Activated naive CD4-positive, alpha-beta T cell treated with anti-CD3 and anti-CD28 coated beads, Interleukin-2, amount 10 ng/mL, durations not matched to agents 7 days and 5 days (primary cell): ENCODE measurements around the gene GALNT2.

ENCODE experiments used
- CTCF ChIA-PET: fragments of 350-600 bp; sonication (Branson Sonifier 250); formaldehyde crosslinking; loops from one replicate; lab custom pipeline; 2021; ENCODE audit warnings: antibody characterized with exemption; lab: Charles Lee
- DNase-seq: peaks from one replicate; pipeline ENCODE4 v3.0.0-alpha.2; 2020
- H3K27ac Mint-ChIP-seq: one replicate; pipeline ENCODE4 v1.8.0; 2021; ENCODE audit warnings: mild to moderate bottlenecking, moderate library complexity, mixed read lengths
- H3K27me3 Mint-ChIP-seq: one replicate; pipeline ENCODE4 v1.8.0; 2021; ENCODE audit warnings: mild to moderate bottlenecking, mixed read lengths
- H3K36me3 Mint-ChIP-seq: one replicate; pipeline ENCODE4 v1.8.0; 2021; ENCODE audit warnings: mixed read lengths
- H3K4me1 Mint-ChIP-seq: one replicate; pipeline ENCODE4 v1.8.0; 2021; ENCODE audit warnings: mixed read lengths
- H3K4me3 Mint-ChIP-seq: one replicate; pipeline ENCODE4 v1.8.0; 2021; ENCODE audit warnings: mild to moderate bottlenecking, moderate library complexity, mixed read lengths
- H3K9me3 Mint-ChIP-seq: one replicate; pipeline ENCODE4 v1.8.0; 2021; ENCODE audit warnings: mixed read lengths

Gene GALNT2

DNA sequence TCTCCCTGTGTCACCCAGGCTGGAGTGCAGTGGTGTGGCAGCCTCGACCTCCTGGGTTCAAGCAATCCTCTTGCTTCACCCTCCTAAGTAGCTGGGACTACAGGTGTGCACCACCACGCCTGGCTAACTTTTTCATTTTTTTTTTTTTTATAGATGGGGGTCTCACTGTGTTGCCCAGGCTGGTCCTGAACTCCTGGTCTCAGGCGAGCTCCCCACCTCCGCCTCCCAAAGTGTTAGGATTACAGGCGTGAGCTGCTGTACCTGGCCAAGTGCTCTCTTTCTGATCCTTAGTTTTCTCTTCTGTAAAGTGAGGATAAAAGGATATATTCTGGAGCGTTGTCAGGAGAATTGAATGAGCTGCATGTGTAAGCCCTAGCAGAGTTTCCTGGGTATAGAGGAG, 68.7 kb downstream of the GALNT2 start:
- H3K4me1 Mint-ChIP-seq: peaks cover 34% of the 10 kb centered on the region
- CTCF ChIA-PET: no interaction called here
- no peaks in the 10 kb centered on the region for H3K27me3 Mint-ChIP-seq
- no peak for DNase-seq
- H3K4me3 Mint-ChIP-seq: no peak overlapping the region
- H3K9me3 Mint-ChIP-seq: no peaks in the 10 kb centered on the region
- no peaks in the 10 kb centered on the region for H3K36me3 Mint-ChIP-seq
- no peak overlapping the region for H3K27ac Mint-ChIP-seq

GRCh38 chr1:230136453-230137336, 69.7 kb downstream of the GALNT2 start:
- no peak for DNase-seq
- no peak overlapping the region for H3K4me3 Mint-ChIP-seq
- CTCF ChIA-PET: interaction anchor here (2.0 kb wide), 1 partner anchor 32 kb away, joined by 5 read pairs; no protein-coding TSS in a partner anchor
- no peaks in the 10 kb centered on the region for H3K27me3 Mint-ChIP-seq
- peak overlapping the region; percentile 42 for H3K27ac Mint-ChIP-seq
- peaks cover 44% of the 10 kb centered on the region for H3K4me1 Mint-ChIP-seq
- no peaks in the 10 kb centered on the region for H3K9me3 Mint-ChIP-seq
- H3K36me3 Mint-ChIP-seq: no peaks in the 10 kb centered on the region

DNA sequence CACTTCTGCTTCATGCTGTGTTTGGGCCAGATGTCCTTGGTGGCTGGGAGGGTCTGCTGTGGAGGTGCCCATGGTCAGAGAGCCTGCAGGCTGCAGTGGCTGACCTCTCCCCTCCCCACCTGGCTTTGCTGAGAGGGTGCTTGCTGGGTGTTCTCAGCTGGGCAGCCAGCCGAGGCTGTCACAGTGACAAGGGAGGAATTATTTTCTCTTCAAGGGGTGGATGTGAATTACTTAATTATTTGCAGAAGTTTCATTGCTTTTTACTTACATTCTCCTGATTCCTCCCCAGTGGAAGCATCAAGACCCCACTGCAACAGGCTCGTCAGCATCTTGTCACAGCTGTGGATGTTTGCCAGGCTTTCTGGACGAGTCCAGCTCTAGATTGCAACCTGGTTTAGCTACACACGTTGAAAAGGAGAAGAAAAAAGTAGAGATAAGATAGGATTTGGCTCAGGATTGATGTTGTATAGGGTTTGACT, 70.3 kb downstream of the GALNT2 start:
- no peaks in the 10 kb centered on the region for H3K36me3 Mint-ChIP-seq
- H3K27ac Mint-ChIP-seq: no peak overlapping the region
- no peak for DNase-seq
- CTCF ChIA-PET: interaction anchor here (2.0 kb wide), 1 partner anchor 33 kb away, joined by 5 read pairs; no protein-coding TSS in a partner anchor
- peaks cover 44% of the 10 kb centered on the region for H3K4me1 Mint-ChIP-seq
- no peak overlapping the region for H3K4me3 Mint-ChIP-seq
- H3K9me3 Mint-ChIP-seq: no peaks in the 10 kb centered on the region
- H3K27me3 Mint-ChIP-seq: no peaks in the 10 kb centered on the region

DNA sequence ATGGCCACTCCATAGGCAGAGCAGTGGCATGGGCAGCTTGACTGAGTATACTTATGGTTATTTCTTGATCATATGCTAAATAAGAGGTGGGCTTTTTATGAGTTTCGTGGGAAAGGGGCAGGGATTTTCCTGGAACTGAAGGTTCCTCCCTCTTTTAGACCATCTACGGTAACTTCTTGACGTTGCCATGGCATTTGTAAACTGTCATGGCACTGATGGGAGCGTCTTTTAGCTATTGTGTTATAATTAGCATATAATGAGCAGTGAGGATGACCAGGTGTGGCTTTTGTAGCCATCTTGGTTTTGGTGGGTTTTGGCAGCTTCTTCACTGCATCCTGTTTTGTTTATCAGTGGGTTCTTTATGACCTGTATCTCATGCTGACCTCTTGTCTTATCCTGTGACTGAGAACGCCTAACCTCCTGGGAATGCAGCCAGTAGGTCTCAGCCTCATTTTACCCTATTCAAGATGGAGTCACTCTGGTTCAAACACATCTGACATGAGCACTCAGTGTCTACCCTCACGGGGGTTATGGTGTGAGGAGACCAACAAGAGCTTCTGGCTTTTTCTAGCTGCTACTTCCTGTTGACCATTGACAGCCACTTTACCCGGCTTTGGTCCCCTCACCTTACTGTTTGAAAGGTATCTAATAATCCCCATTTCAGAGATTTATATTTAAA, 71.7 kb downstream of the GALNT2 start:
- Mint-ChIP-seq H3K27me3 (no peaks in the 10 kb centered on the region), H3K36me3 (no peaks in the 10 kb centered on the region), H3K4me3 (no peak overlapping the region), H3K4me1 (peaks cover 41% of the 10 kb centered on the region), H3K27ac (no peak overlapping the region), H3K9me3 (no peaks in the 10 kb centered on the region)
- CTCF ChIA-PET: no interaction called here
- DNase-seq: no peak

DNA sequence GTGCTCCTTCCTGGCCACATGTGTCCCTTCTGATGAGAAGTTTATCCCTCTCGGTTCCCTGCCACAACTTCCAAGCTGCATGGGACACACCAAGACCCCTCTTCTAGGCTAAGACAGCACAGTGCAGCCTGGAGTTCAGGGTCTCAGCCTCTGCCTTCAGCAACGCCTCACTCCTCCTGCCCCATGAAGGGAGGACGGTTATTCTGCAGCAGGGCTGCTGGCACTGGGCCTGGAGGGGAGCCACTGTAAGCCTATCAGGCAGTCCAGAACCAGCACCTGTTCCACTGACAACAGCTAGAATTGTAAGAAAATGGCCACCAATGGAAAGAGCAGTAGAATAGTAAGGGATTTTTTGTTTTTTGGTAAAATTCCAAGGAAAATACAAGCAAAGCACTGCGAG, 72.3 kb downstream of the GALNT2 start:
- no peak overlapping the region for H3K27ac Mint-ChIP-seq
- no peak overlapping the region for H3K4me3 Mint-ChIP-seq
- no peaks in the 10 kb centered on the region for H3K9me3 Mint-ChIP-seq
- CTCF ChIA-PET: no interaction called here
- DNase-seq: no peak
- H3K27me3 Mint-ChIP-seq: no peaks in the 10 kb centered on the region
- H3K4me1 Mint-ChIP-seq: peaks cover 37% of the 10 kb centered on the region
- H3K36me3 Mint-ChIP-seq: no peaks in the 10 kb centered on the region

GRCh38 chr1:230139741-230140140, 72.7 kb downstream of the GALNT2 start:
- Mint-ChIP-seq H3K36me3 (no peaks in the 10 kb centered on the region), H3K27ac (no peak overlapping the region), H3K27me3 (no peaks in the 10 kb centered on the region), H3K4me3 (no peak overlapping the region), H3K4me1 (peaks cover 38% of the 10 kb centered on the region), H3K9me3 (no peaks in the 10 kb centered on the region)
- no peak for DNase-seq
- CTCF ChIA-PET: interaction anchor here (2.0 kb wide), 1 partner anchor 11 kb away, joined by 4 read pairs; no protein-coding TSS in a partner anchor

GRCh38 chr1:230140221-230141020, 73.4 kb downstream of the GALNT2 start:
- H3K4me3 Mint-ChIP-seq: no peak overlapping the region
- H3K4me1 Mint-ChIP-seq: peaks cover 35% of the 10 kb centered on the region
- H3K36me3 Mint-ChIP-seq: no peaks in the 10 kb centered on the region
- H3K27me3 Mint-ChIP-seq: no peaks in the 10 kb centered on the region
- no peak overlapping the region for H3K27ac Mint-ChIP-seq
- H3K9me3 Mint-ChIP-seq: no peaks in the 10 kb centered on the region
- DNase-seq: no peak
- CTCF ChIA-PET: interaction anchor here (0.5 to 2.0 kb wide), 3 partner anchors 10 to 44 kb away, joined by 3 to 4 read pairs (median 3); no protein-coding TSS in a partner anchor

GRCh38 chr1:230141021-230141648, 74.1 kb downstream of the GALNT2 start:
- Mint-ChIP-seq H3K9me3 (no peaks in the 10 kb centered on the region), H3K36me3 (no peaks in the 10 kb centered on the region), H3K27ac (no peak overlapping the region), H3K4me1 (peaks cover 40% of the 10 kb centered on the region), H3K27me3 (no peaks in the 10 kb centered on the region), H3K4me3 (no peak overlapping the region)
- DNase-seq: no peak
- CTCF ChIA-PET: interaction anchor here (0.5 to 2.0 kb wide), 3 partner anchors 9 to 43 kb away, joined by 3 to 4 read pairs (median 3); no protein-coding TSS in a partner anchor

DNA sequence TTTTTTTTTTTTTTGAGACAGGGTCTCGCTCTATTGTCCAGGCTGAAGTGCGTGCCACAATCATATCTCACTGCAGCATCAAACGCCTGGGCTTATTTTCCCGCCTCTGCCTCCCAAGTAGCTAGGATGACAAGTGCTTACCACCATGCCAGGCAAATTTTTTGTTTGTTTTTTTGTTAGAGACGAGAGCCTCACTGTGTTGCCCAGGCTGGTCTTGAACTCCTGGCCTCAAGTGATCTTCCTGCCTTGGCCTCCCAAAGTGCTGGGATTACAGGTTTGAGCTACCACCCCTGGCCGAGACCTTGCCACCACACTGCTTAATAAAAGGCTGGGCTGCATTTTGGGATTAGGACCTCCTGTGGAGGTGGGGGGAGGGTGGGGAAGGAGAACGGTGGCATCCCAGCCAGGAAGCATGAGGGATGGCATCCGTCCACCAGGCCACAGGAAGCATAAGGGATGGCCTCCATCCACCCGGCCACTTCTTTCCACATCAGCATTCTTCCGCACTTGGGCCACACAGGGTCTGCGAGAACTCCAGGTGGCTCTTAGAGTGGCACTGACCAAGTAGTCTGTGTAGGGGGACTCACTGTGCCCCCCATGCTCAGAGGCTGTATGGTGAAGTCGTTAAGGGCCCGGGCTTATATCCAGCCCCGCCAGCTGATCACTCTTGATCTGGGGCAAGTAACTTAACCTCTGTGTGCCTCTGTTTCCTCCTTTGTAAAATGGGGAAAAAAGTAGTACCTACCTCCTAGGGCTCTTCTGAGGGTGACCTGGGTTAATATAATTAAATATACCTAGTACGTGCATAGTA, 75.0 kb downstream of the GALNT2 start:
- no peaks in the 10 kb centered on the region for H3K9me3 Mint-ChIP-seq

GRCh38 chr1:230142608-230143210, 75.7 kb downstream of the GALNT2 start:
- Mint-ChIP-seq H3K27me3 (no peaks in the 10 kb centered on the region), H3K27ac (no peak overlapping the region), H3K4me3 (no peak overlapping the region), H3K36me3 (no peaks in the 10 kb centered on the region), H3K4me1 (peaks cover 44% of the 10 kb centered on the region), H3K9me3 (no peaks in the 10 kb centered on the region)
- no peak for DNase-seq
- CTCF ChIA-PET: interaction anchor here (1.5 kb wide), 1 partner anchor 21 kb away, joined by 5 read pairs; no protein-coding TSS in a partner anchor

More for the DNA sequence above, 75.0 kb downstream of the GALNT2 start:
- H3K36me3 Mint-ChIP-seq: no peaks in the 10 kb centered on the region
- no peak overlapping the region for H3K27ac Mint-ChIP-seq
- DNase-seq: no peak
- CTCF ChIA-PET: interaction anchor here (1.5 to 2.0 kb wide), 2 partner anchors 8 to 20 kb away, joined by 4 to 5 read pairs; no protein-coding TSS in a partner anchor
- H3K4me3 Mint-ChIP-seq: no peak overlapping the region
- no peaks in the 10 kb centered on the region for H3K27me3 Mint-ChIP-seq
- H3K4me1 Mint-ChIP-seq: peaks cover 44% of the 10 kb centered on the region

GRCh38 chr1:230143534-230143933, 76.5 kb downstream of the GALNT2 start:
- CTCF ChIA-PET: no interaction called here
- no peaks in the 10 kb centered on the region for H3K36me3 Mint-ChIP-seq

GRCh38 chr1:230144010-230144614, 77.1 kb downstream of the GALNT2 start:
- CTCF ChIA-PET: no interaction called here

More at GRCh38 chr1:230143534-230143933, 76.5 kb downstream of the GALNT2 start:
- Mint-ChIP-seq H3K9me3 (no peaks in the 10 kb centered on the region), H3K4me1 (peaks cover 41% of the 10 kb centered on the region), H3K4me3 (no peak overlapping the region), H3K27me3 (no peaks in the 10 kb centered on the region), H3K27ac (no peak overlapping the region)
- DNase-seq: no peak

More at GRCh38 chr1:230144010-230144614, 77.1 kb downstream of the GALNT2 start:
- no peaks in the 10 kb centered on the region for H3K36me3 Mint-ChIP-seq
- no peaks in the 10 kb centered on the region for H3K27me3 Mint-ChIP-seq
- H3K27ac Mint-ChIP-seq: no peak overlapping the region
- H3K4me1 Mint-ChIP-seq: peaks cover 42% of the 10 kb centered on the region
- H3K4me3 Mint-ChIP-seq: no peak overlapping the region
- no peak for DNase-seq
- no peaks in the 10 kb centered on the region for H3K9me3 Mint-ChIP-seq
